Fibroblast of villous mesenchyme (primary cell): ENCODE measurements around the gene LUZP2. TPM values are rescaled to one million over a fixed set of nuclear protein-coding genes. Genes with fewer than 3 reads are reported as not detected.

Experiments used
- DNase-seq: peaks from one replicate; pipeline ENCODE4 v3.0.0-alpha.2; 2010; ENCODE audit warnings: low read depth
- H3K4me3 ChIP-seq: 2 replicates; pipeline ENCODE4 v1.5.1; 2011; ENCODE audit warnings: low read depth, mild to moderate bottlenecking, low read length
- small RNA-seq: library from RNA; depleted of rRNA; stranded (forward); fragments of <200 nt; gene quantifications from one replicate; pipeline ENCODE3, GENCODE V24; 2012
- total RNA-seq: library from RNA; depleted of rRNA; stranded (reverse); fragments of >200 nt; gene quantifications from 2 replicates; pipeline ENCODE4 v1.2.3, GENCODE V29; 2012
- TF ChIP-seq, protein P1 (sequence below): IDR thresholded peaks from 2 replicates; pipeline ENCODE4 v1.5.1; 2012; ENCODE audit warnings: low read depth, mild to moderate bottlenecking, low read length; ENCODE audit not compliant: insufficient read depth

The LUZP2 gene
- total RNA-seq, 1 donor: under 0.01 TPM

DNA sequence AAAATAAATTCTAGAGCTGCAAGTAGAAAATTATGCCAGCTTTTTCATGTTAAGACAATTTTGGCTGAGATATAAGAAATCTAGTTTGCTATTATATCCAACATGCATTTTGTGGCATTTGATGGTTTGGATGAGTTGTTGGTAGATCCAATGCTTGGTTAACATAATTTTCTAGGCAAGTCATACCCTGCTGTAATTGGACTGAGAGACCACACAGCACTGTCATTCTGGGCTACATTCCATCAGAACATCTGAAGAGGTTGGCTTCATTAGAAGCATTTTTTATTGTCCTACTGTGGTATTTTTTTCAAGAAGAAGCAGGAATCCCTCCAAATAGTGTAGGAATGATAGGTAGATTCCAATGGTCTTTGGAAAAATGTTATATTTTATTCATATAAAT, 561.0 kb downstream of the LUZP2 start:
- H3K4me3 ChIP-seq: no peak overlapping the region
- DNase-seq: no peak
- TF ChIP-seq, protein P1, sequence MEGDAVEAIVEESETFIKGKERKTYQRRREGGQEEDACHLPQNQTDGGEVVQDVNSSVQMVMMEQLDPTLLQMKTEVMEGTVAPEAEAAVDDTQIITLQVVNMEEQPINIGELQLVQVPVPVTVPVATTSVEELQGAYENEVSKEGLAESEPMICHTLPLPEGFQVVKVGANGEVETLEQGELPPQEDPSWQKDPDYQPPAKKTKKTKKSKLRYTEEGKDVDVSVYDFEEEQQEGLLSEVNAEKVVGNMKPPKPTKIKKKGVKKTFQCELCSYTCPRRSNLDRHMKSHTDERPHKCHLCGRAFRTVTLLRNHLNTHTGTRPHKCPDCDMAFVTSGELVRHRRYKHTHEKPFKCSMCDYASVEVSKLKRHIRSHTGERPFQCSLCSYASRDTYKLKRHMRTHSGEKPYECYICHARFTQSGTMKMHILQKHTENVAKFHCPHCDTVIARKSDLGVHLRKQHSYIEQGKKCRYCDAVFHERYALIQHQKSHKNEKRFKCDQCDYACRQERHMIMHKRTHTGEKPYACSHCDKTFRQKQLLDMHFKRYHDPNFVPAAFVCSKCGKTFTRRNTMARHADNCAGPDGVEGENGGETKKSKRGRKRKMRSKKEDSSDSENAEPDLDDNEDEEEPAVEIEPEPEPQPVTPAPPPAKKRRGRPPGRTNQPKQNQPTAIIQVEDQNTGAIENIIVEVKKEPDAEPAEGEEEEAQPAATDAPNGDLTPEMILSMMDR: no peak

DNA sequence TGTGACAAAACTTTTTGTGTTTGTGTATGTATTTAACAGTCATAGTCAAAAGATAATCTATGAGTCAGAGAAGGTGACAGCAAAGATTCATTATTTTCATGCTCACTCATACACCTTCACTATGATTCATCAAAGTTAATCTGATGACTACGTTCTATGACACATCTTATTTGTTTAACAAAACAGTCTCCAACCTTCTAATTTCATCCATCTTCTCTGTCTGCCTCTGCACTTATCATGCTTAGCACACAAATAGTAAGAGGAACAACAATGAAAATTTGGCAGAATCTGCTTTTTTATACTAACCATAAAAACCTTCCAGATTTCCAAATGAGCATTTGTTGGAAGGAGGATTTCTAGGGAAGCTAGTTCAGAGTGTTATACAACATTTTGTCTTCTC, 568.9 kb downstream of the LUZP2 start:
- TF ChIP-seq, protein P1: no peak
- no peak overlapping the region for H3K4me3 ChIP-seq
- no peak for DNase-seq

DNA sequence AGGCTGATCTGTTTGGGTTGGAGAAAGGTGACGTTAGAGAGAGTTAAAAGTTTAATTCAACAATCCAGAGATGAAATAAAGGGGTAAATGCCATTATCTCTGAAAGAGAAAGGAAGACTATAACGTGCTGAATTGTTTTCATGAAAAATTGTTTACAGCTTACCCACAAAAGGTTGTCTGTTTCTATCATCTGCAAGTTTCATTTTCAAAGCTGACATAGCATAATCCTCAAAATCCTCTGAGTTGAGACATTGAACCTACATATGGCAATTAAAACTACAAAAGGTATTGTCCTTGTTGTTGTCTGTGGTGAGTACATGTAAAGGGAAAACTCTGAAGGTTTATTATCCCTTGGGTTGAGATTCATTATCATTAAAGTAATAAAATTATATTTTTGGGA, 569.9 kb downstream of the LUZP2 start:
- no peak overlapping the region for H3K4me3 ChIP-seq
- DNase-seq: no peak
- TF ChIP-seq, protein P1: no peak

DNA sequence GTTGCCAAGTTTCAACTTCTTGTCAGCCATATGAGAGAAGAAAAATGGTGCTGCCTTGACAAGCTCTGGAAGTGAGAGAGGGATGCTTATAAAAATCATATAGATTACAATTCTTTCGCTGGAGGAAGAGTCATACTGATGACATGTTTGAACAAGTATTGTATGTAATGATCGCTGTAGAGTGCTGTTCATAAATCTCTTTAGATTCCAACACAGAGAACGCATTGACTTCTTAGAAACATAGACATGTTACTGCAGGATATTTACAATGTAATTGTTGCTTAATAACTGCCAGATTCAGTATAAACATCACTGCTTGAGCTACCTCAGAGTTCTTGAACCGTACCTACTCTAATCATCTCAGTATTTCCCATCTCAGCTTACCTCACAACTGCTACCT, 571.6 kb downstream of the LUZP2 start:
- DNase-seq: no peak
- H3K4me3 ChIP-seq: no peak overlapping the region
- TF ChIP-seq, protein P1: no peak

DNA sequence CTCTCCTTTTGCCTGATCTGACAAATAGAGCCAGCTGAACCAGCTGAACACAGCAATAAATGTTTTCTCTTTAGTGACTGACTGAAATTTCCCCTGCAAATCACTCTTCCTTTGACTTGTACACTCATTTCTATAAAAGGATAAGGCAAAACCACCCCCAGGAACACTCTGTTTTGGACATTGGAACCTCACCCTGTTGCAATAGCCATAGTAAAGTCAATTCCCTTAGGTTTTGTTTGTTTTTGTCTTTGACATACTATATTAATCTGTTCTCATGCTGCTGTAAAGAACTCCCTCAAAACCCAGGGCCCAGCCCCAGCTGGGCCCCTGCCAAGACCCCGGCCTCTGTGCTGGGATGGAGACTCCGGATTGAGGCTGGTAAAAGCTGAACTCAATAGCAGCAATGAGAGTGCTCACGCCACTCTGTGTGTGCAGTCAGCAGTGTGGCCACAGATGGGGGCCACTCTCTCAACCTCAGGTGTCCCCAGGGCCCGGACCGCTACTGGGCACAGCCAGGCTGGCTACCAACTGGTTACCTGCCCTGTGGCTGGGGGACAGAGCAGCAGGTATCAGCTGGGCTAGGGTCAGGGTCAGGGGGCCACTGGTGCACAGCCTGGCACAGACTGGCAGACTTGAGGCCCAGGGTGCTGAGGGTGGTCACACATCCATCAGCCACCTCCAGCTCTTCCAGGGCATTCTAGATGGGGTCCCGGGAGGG, 597.4 kb downstream of the LUZP2 start:
- no peak overlapping the region for H3K4me3 ChIP-seq
- TF ChIP-seq, protein P1: no peak
- no peak for DNase-seq

DNA sequence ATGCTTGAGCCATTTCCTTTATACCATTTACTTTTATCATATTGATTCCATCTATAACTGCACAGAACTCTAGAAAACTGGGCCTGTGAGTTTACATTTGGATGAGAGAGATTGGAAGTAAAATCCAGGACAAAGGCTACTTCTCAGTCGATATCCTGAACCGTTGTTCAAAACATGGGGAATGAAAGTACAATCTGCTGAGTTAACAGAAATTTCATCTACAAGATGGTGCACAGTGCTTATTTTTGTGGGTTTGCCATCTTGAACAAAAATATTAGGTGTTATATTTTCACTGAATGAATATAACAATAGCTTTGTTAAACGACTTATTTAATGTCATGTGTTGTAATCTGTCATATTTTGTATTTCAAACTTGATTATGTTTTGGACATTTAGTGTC, 622.6 kb downstream of the LUZP2 start:
- H3K4me3 ChIP-seq: no peak overlapping the region
- no peak for DNase-seq

More for the DNA sequence above, 622.6 kb downstream of the LUZP2 start:
- TF ChIP-seq, protein P1: no peak

Small RNA genes lying within 50 kb of the gene (small RNA-seq; reads per million reads assigned to genes)
- gene RF00019: not detected
